NCI-H748 treated with DMSO at 0.1 percent for 48 hours (cell line): ENCODE measurements around the gene SLC66A2.

Experiments
- DNase-seq: peaks from one replicate; lab custom pipeline; 2025; lab: John Stamatoyannopoulos, UW

SLC66A2 gene

GRCh38 chr18:79919089-79919488 lies 32.4 kb downstream of the SLC66A2 start:
- DNase-seq = no peak

- no peak for DNase-seq
Measured at GRCh38 chr18:79918615-79919011, 32.8 kb downstream of the SLC66A2 start.

GRCh38 chr18:79917853-79918614 lies 33.4 kb downstream of the SLC66A2 start:
- DNase-seq = no peak

- DNase-seq = no peak
Measured at GRCh38 chr18:79917169-79917852, 34.1 kb downstream of the SLC66A2 start.

- DNase-seq = no peak
Measured at GRCh38 chr18:79916546-79917168, 34.8 kb downstream of the SLC66A2 start.

GRCh38 chr18:79916128-79916494 lies 35.3 kb downstream of the SLC66A2 start:
- DNase-seq = no peak

GRCh38 chr18:79915161-79916127 lies 36.0 kb downstream of the SLC66A2 start:
- no peak for DNase-seq

GRCh38 chr18:79914614-79915160 lies 36.8 kb downstream of the SLC66A2 start:
- no peak for DNase-seq

GRCh38 chr18:79912994-79913831 lies 38.2 kb downstream of the SLC66A2 start:
- no peak for DNase-seq

GRCh38 chr18:79912409-79912991 lies 39.0 kb downstream of the SLC66A2 start:
- DNase-seq = no peak

GRCh38 chr18:79911344-79912270 lies 39.8 kb downstream of the SLC66A2 start:
- DNase-seq = no peak

GRCh38 chr18:79910563-79911343 lies 40.7 kb downstream of the SLC66A2 start:
- no peak for DNase-seq

GRCh38 chr18:79906706-79907105 lies 44.7 kb downstream of the SLC66A2 start:
- no peak for DNase-seq

GRCh38 chr18:79905993-79906392 lies 45.5 kb downstream of the SLC66A2 start:
- DNase-seq = no peak

GRCh38 chr18:79905389-79905911 lies 46.0 kb downstream of the SLC66A2 start:
- DNase-seq = no peak

- no peak for DNase-seq
Measured at GRCh38 chr18:79904357-79905147, 46.9 kb downstream of the SLC66A2 start.

GRCh38 chr18:79903787-79904356 lies 47.6 kb downstream of the SLC66A2 start:
- DNase-seq = no peak
